MM.1S (cell line): ENCODE measurements around the gene ACSL6.

Experiments
- CTCF ChIP-seq: fragments of 300-600 bp; sonication (generic); IDR thresholded peaks from 2 replicates; pipeline ENCODE4 v1.5.1; 2016; ENCODE audit warnings: antibody characterized with exemption, low read length, mixed read lengths
- EZH2 ChIP-seq: fragments of 300-600 bp; sonication (generic); optimal IDR thresholded peaks from 2 replicates; pipeline ENCODE3; 2017; ENCODE audit warnings: low read depth, mild to moderate bottlenecking, antibody characterized with exemption, low read length, mixed read lengths
- EZH2phosphoT487 ChIP-seq: fragments of 300-600 bp; sonication (generic); IDR thresholded peaks from 2 replicates; pipeline ENCODE4 v1.6.1; 2018; ENCODE audit warnings: antibody characterized with exemption, low read length

GRCh38 chr5:132011622-132012343 is at the start of gene ACSL6:
- TF ChIP-seq EZH2 (no peak), CTCF (no peak), EZH2phosphoT487 (no peak)
